ENCODE data around the gene AOPEP.

AOPEP gene

DNA sequence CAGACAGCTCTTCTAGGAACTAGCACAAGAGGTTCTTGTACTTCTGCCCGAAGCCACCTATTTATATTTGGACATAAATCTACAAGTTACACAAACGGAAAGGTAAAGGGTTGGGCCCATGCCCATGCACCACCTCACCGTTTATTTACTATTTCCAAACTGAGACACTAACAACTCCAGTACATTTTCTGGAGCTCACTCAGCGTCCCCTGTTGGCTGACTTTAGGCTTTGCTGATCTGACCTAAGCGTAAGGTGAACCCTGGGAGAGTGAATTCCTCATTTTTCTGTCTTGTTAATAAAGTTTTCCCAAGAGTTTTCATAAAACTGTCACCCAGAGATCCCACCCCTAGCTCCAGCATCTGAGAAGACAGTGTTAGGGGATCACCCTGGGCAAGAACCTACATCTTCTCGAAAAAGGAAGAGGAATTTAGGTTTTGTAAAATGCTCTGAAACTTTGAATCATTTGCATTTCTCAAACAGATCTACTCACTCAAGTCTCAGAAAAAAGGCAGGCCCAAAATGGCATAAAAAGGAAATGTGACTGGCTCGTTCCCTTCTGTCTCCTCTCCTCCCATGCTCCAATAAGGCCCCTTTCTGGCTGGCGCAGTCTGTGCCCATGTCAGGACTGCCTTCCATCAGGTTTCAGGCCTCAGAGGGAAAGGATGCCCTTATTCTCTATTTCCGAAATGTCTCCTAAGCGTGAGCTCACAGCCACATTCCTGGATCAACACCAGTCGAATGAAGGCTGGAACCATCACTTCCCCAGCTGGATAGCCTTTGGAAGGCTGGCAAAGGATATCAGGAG, 389.7 kb downstream of the AOPEP start:
- TF ChIP-seq, protein P1, sequence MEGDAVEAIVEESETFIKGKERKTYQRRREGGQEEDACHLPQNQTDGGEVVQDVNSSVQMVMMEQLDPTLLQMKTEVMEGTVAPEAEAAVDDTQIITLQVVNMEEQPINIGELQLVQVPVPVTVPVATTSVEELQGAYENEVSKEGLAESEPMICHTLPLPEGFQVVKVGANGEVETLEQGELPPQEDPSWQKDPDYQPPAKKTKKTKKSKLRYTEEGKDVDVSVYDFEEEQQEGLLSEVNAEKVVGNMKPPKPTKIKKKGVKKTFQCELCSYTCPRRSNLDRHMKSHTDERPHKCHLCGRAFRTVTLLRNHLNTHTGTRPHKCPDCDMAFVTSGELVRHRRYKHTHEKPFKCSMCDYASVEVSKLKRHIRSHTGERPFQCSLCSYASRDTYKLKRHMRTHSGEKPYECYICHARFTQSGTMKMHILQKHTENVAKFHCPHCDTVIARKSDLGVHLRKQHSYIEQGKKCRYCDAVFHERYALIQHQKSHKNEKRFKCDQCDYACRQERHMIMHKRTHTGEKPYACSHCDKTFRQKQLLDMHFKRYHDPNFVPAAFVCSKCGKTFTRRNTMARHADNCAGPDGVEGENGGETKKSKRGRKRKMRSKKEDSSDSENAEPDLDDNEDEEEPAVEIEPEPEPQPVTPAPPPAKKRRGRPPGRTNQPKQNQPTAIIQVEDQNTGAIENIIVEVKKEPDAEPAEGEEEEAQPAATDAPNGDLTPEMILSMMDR (IDR thresholded peaks at IDR 0.05; ENCODE audit: low read depth, low read length, missing control alignments): peak; percentile 15
- no peak overlapping the region for H3K4me3 ChIP-seq (replicated peaks; ENCODE audit: low read depth, low read length)
- DNase-seq (ENCODE audit: extremely low read depth, low read depth): no peak

DNA sequence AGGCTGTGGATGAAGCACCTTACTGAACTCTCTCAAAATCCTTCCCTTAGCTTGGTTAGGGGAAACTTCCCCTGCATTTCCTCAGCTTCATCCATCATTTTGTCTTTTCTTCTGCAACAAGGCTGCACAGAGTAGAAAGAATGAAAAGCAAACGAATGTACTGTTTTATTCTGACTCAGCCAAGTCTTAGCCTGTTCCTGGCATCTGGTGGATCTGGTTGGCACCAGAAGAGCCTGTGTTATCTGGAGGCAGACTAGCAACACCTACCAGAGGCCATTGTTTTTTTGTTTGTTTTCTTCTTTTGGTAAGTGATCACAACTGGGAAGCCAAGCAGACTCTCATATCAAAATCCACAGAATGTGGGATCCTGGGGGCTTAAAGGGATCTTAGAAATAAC, 390.3 kb downstream of the AOPEP start:
- TF ChIP-seq, protein P1 (IDR thresholded peaks at IDR 0.05; ENCODE audit: low read depth, low read length, missing control alignments): no peak
- no peak for DNase-seq (ENCODE audit: extremely low read depth, low read depth)
- no peak overlapping the region for H3K4me3 ChIP-seq (replicated peaks; ENCODE audit: low read depth, low read length)

DNA sequence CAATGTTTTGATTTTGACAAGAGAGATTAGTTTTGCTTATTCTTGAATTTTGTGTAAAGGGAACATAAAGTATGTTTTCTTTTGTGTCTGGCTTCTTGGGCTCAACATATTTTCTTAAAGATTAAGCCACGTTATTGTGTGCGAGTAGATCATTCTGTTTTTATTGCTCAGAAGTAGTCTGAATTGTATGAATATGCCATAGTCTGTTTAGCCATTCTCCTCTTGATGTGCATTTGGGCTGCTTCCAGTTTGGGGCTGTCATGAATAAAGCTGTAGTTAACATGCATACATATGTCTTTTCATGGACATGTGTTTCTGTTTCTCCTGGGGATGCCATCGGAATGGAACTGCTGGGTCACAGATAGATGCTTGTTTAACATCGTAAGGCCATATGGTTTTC, 392.1 kb downstream of the AOPEP start:
- TF ChIP-seq, protein P1 (IDR thresholded peaks at IDR 0.05; ENCODE audit: low read depth, low read length, missing control alignments): no peak
- DNase-seq (ENCODE audit: extremely low read depth, low read depth): no peak
- no peak overlapping the region for H3K4me3 ChIP-seq (replicated peaks; ENCODE audit: low read depth, low read length)

DNA sequence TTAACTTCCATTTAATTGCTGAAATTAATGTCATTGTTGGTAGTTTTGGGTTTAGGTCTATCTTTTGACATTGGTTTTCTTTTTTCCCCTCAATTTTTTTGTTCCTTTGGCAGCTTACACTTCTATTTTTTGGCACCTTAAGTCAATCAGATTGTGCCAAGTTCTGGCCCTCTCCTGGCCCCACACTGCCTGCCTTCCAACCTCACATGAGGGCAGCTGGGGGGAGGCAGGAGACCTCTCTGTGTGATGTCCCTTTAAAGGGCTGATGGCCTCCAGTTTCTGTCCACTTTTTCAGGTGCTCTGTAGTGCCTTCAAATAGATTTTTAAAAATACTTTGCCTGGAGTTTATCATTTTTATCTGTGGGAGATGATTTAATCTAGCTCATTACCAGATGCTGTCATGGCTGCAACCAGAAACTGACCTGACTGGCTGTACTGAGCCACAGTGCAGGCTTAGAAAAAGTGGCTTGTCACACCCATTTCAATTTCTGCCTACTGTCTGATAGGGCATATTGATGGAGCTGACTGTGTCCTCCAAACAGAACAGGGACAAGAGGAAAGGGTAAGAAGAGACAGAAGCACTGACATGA, 394.4 kb downstream of the AOPEP start:
- H3K4me3 ChIP-seq (replicated peaks; ENCODE audit: low read depth, low read length): no peak overlapping the region
- DNase-seq (ENCODE audit: extremely low read depth, low read depth): no peak
- TF ChIP-seq, protein P1 (IDR thresholded peaks at IDR 0.05; ENCODE audit: low read depth, low read length, missing control alignments): no peak

DNA sequence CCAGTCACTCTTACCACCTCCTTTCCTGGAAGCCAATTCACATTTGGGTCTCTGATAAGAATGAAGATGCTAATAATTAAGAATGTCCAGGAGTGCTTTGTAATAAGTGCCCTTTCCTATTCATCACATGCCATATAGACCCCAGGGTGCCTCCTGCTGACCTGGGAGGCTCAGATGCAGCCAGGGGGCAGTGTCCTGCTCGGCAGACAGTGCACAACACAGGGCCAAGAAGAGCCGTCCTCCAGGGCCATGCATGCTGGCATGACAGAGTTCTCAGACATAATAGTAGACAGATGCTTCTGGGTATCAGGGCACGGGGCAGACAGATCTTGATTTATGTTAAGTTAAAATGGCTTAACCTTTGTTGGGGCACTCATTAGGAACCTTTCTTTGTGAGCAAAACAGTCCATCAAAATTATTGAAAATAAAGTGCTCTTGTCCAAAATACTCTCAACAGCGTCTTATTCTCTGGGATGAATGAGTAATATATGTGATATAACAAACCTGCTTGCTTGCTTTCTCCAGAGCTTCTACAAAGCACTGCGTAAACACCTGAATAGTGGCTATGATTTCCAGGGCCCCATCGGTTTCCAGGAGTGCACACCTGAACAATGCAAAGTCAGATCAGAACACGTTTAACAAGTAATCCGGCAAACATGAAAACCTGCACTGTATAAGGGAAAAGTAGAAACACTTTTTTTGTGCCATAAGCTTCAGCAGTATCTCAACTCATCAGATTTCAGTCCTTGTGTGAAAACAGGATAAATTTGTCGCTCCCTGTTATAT, 398.3 kb downstream of the AOPEP start:
- no peak for DNase-seq (ENCODE audit: extremely low read depth, low read depth)
- TF ChIP-seq, protein P1 (IDR thresholded peaks at IDR 0.05; ENCODE audit: low read depth, low read length, missing control alignments): peak; percentile 47
- no peak overlapping the region for H3K4me3 ChIP-seq (replicated peaks; ENCODE audit: low read depth, low read length)

DNA sequence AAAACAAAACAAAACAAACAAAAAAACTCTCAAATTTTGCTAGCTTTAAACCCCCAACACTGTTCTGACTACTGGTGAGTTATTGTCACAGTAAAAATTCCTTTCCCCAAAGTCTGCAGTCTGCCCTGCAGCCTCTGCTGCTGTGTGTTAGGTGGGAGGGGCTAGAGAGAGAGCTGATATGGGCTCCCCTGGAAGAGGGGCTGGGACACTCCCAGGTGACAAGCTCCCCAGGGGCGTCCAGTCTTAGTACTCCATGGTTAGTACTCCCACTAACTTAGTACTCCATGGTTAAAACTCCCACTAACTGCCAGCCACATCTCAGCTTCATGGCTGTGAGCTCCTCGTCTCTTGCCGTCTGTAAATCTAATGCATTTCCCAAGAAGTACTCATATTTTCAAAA, 399.2 kb downstream of the AOPEP start:
- TF ChIP-seq, protein P1 (IDR thresholded peaks at IDR 0.05; ENCODE audit: low read depth, low read length, missing control alignments): no peak
- H3K4me3 ChIP-seq (replicated peaks; ENCODE audit: low read depth, low read length): no peak overlapping the region
- no peak for DNase-seq (ENCODE audit: extremely low read depth, low read depth)

All from HFF-Myc (cell line).